Transverse colon (tissue), 4 donors: ENCODE data around the gene ASCC2.

Source experiments
- CTCF ChIP-seq, 5 experiments: fragments of 200-600 bp in 3 of 5; fragments of 450-650 bp in 2 of 5; sonication (generic) in 3 of 5; IDR thresholded peaks; 1 replicate in 2 of 5; 2 replicates in 3 of 5; pipeline ENCODE4 v1.5.1; 2016 to 2017; ENCODE audit warnings: antibody characterized with exemption in 5 of 5, inconsistent platforms in 3 of 5, mild to moderate bottlenecking in 2 of 5, moderate library complexity in 1 of 5
- EP300 ChIP-seq: sonication (generic); formaldehyde crosslinking; IDR thresholded peaks from one replicate; pipeline ENCODE4 v1.6.1; 2017; ENCODE audit warnings: antibody characterized with exemption, low read depth
- POLR2A ChIP-seq: fragments of 450-650 bp; IDR thresholded peaks from one replicate; pipeline ENCODE4 v1.6.1; 2016; ENCODE audit warnings: antibody characterized with exemption, mild to moderate bottlenecking, moderate library complexity
- POLR2AphosphoS5 ChIP-seq, 3 donors: sonication (generic); formaldehyde crosslinking; IDR thresholded peaks; one replicate each; pipeline ENCODE4 v1.6.1; 2016; ENCODE audit warnings: antibody characterized with exemption in 3 of 3

GRCh38 chr22:29748248-29748893, 89.7 kb downstream of the ASCC2 start:
- no peak for TF ChIP-seq CTCF (IDR thresholded peaks at IDR 0.05)
- TF ChIP-seq POLR2AphosphoS5 (IDR thresholded peaks at IDR 0.05): no peak
- TF ChIP-seq POLR2A: no peak
- no peak for TF ChIP-seq EP300
